Measurements from ENCODE around the gene ARHGDIB.
A peak's percentile ranks its signal among the peaks of the same experiment; 100 is the strongest.

Gene ARHGDIB

GRCh38 chr12:14961466-14962152 is at the start of gene ARHGDIB:
Gene ARHGDIB (minus strand): TSS chr12:14961601. CDS start chr12:14950712, 10,889 bp downstream.
- peak in 1 of 2 donors; percentile 98 for DNase-seq

GRCh38 chr12:15011162-15011561 is 49.8 kb upstream of the ARHGDIB start:
- DNase-seq: no peak

DNA sequence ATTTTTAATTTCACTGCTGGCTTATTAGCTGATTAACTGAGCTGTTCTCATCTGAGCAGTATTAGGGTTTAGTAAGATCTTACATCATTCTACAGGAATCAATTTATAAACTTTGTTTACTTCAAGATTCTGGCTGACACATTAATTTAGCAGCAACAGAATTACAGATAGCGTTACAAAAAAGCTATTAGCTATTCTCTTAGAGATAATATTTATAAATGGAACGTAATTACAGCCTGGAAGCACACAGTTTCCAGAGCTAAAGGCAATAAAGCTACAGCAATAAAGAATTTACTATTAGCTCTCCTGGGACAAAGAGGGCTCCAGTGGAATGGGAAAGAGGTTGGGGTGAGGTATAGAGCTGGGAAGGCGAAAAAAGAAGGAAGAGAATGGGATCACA is 46.1 kb upstream of the ARHGDIB start:
- no peak for DNase-seq

DNA sequence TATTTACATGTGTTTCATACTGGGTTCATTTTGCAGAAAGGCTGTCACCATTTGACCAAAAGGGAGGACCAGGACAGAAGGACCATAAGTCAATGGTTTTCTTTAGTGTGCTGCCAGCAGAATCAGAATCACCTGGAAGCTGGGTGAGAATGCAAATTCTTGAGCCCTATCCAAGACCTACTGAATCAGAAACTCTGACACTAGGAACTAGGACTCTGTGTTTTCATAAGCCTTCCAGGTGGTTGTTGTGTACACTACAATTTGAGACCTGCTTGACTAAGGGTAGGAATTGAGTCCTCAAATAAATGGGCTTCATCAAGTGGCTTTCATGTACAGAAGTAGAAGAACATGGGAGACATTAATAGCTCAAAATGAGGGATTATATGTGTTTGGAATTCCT is 43.7 kb upstream of the ARHGDIB start:
- no peak for DNase-seq

GRCh38 chr12:15004421-15004820 is 43.0 kb upstream of the ARHGDIB start:
- DNase-seq: no peak

- DNase-seq: no peak
These were observed 40.5 kb upstream of the ARHGDIB start for GRCh38 chr12:15001733-15002382.

GRCh38 chr12:15000575-15000974 is 39.2 kb upstream of the ARHGDIB start:
- DNase-seq: no peak

DNA sequence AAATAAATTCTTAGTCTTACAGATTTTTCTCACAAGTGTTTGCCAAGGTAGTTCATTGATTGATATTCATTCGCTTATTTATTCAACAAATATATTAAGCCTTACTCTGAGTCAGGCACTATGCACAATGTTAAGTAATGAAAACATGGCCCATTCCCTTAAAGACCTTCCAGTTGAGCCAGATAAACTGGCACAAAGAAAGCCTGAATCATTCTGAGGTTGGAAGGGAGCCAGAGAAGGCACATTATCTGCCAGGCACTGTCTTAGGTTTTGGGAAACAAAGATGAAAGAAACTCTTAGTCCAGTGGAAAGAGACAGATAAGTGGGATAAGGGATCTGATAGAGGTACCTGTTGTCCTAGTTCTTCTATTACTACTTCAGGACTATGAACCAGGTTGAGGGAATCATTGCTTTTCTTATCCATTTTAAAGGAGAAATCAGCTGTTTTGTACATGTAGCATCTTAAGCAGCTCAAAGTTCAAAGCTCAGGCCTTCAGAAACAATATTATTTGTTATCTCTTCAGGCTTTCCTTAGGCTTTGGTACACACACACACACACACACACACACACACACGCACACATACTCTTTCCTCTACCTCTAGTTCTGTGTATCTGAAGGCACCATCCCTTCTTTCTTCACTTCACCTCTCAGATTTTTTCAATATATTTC is 38.4 kb upstream of the ARHGDIB start:
- no peak for DNase-seq

GRCh38 chr12:14999021-14999694 is 37.8 kb upstream of the ARHGDIB start:
- no peak for DNase-seq

- no peak for DNase-seq
These were observed 36.6 kb upstream of the ARHGDIB start for GRCh38 chr12:14997998-14998397.

DNA sequence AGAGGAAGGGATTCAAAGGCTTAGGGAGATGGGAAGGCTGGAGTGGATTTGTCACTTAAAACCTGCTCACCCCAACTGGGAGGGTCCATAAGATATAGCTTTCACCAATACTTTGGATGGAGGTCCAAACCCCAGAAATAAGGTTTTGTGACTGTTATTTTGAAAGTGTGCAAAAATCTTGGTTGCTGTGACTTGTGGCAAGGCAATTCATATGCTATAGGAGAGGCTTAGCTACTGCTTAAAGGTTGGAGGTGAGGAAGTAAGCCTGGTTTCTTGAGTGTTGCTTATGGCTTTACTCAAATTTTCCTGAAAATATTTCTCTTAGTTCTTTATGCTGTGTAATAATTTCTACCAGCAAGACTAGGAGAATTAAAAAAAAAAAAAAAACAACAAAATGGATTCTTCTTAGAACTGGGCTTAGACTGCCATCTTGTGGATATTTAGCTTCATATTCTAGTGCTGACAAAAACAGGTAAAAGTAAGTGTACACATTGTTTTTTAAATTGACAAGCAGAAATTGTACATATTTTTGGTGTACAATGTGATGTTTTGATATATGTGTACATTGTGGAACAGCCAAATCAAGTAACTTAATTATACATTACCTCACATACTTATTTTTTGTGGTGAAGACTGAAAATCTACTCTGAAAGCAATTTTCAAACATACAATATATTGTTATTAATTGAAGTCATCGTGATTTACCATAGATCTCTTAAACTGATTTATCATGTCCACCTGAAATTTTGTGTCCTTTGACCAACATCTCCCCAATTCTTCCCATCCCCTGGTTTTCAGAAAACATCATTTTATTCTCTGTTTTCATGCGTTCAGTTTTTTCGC is 34.4 kb upstream of the ARHGDIB start:
- DNase-seq: peak in 1 of 2 donors; percentile 74

DNA sequence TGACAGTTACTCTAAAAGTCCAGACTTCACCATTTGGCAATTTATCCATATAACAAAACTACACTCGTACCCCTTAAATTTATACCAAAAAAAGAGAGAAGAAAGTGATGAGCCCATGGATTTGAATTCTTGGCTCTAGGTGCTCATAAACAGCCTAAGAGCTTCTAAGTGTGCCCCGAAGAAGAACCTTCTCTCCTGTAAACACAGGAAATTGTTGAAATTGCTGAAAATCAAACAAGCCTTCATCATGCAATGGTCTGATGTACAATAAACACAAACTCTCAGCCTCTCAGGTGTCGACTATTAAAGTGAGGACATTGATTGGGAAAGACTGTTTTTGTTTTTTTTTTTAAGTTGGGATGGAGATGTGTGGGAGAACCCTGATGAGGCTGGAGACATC is 33.2 kb upstream of the ARHGDIB start:
- no peak for DNase-seq

DNA sequence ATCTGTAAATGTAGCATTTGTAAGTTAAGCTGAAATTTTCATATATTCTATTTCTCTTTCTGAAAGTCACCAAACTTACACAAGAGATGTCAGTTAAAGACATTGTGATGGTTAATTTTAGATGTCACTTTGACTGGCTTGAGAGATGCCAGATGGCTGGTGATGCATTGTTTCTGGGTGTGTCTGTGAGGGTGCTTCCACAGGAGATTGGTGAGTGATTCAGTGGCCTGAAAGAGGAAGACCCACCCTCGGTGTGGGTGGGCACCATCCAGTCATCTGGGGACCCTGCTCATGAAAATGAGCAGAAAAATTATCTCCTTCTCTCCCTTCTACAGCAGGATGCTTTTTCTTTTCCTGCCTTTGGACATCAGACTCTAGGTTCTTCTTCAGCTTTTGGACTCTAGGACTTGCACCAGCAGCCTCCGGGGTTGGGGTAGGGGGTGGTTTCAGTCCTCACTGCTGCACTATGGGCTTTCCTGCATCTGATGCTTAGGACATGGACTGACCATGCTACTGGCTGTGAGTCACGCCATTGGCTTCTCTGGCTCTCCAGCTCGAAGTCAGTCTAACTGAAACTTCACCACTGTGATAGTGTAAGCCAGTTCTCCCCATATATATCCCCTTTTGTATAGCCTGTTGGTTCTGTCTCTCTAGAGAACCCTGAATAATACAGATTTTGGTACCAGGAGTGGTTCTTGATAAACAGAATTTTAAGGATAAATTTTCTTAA is 32.3 kb upstream of the ARHGDIB start:
- peak in 1 of 2 donors; percentile 83 for DNase-seq

DNA sequence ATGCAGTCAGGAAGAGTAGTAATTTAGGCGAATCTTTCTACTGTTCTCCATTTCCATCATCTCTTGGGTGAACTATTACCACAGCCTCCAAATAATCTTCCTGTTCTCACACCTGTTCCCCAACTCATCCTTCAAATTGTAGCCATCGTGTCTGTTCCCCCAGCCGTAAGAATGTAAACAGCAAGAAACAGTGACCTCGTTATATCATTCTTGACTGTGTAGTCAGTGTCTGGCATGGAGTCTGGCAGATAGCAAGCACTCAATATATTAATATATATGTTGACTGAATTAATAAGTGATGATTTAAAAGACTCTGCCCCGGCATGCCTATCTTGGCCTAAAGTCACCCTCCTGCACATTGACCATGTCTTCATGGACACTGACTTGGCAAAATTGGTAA is 31.7 kb upstream of the ARHGDIB start:
- DNase-seq: no peak

- no peak for DNase-seq
These were observed 31.3 kb upstream of the ARHGDIB start for GRCh38 chr12:14992673-14993072.

DNA sequence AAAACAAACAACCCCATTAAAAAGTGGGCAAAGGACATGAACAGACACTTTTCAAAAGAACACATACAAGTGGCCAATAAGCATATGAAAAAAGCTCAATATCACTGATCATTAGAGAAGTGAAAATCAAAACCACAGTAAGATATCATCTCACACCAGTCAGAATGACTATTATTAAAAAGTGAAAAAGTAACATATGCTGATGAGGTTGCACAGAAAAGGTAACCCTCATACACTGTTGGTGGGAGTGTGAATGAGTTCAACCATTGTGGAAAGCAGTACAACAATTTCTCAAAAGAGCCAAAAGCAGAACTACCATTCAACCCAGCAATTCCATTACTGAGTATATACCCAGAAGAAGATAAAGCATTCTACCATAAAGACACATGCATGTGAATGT is 29.7 kb upstream of the ARHGDIB start:
- no peak for DNase-seq

DNA sequence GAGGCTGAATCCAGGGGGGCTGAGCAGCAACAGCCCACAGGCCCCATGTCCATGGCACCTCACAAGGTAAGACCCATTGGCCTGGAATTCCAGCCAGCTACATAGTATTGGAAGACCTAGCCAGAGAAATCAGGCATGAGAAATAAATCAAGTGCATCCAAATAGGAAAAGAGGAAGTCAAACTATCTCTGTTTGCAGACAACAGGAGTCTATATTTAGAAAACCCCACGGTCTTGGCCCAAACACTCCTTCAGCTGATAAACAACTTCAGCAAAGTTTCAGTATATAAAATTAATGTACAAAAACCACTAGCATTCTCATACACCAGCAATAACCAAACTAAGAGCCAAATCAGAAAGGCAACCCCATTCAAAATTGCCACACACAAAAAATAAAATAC is 28.4 kb upstream of the ARHGDIB start:
- DNase-seq: peak in 1 of 2 donors; percentile 75

DNA sequence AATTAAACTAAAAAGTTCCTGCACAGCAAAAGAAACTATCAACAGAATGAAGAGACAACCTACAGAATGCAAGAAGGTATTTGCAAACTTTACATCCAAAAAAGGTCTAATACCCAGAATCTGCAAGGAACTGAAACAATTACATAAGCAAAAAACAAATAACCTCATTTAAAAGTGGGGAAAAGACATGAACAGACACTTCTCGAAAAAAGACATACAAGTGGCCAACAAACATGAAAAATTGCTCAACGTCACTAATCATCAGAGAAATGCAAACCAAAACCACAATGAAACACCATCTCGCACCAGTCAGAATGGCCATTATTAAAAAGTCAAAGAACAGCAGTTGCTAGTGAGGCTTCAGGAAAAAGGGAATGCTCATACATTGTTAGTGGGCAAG is 26.6 kb upstream of the ARHGDIB start:
- DNase-seq: no peak

DNA sequence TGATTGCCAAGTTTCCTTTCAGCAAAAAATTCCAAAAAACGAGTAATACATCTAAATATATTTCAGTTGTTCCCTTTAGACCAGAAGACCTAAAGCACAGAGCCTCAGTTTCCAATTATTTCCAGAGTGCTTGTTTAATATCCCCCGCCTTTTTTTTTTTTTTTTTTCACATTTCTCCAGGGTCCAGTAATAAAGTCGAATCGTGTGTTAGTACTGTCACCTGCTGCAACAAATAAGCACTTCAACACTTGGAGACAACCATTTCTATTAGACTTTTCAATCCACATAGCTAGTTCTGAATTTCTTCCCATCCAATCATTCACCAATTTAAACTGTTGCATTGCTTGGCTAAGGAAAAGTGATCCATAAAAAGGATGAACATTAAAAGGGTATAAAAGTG is 25.0 kb upstream of the ARHGDIB start:
- no peak for DNase-seq

DNA sequence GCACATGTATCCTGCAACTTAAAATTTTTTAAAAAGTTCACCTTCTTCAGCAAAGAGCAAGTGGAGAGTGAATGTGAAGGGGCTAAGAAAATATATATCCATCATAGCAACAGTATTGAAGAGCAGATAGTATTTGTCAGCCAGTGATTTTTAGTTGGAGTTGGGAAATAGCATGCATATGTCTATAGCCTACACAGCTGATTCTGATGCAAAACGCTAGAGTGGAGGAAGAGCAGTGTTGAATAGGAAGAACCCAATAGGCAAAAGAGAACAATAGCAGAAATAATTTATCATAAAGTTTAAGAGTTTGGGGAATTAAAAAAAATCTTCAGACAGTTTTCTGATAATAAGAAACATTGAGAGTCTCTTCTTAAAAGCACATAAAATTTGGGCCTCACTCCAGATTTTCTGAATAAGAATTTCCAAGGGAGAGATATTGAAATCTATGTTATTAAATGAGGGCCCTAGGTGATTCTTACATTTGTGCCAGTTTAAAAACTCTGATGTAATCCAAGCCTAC is 23.4 kb upstream of the ARHGDIB start:
- no peak for DNase-seq

DNA sequence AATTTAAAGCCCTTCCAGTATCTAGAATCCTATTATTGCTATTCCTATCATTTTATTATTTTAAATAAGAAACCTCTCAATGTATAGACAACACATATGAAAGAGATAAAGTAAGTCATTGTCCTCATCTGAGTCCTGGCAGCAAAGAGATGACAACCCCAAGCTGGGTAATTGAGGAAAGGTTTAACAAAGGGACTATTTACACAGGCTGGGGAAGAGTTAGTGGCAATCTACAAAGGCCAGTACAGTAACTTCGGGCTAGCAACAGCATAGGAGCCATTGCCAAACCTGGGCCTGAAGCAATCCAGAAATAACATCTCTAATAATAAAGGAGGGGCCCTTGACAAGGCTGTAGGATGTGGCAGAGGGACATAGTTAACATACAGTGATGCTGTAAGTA is 22.6 kb upstream of the ARHGDIB start:
- DNase-seq: no peak

DNA sequence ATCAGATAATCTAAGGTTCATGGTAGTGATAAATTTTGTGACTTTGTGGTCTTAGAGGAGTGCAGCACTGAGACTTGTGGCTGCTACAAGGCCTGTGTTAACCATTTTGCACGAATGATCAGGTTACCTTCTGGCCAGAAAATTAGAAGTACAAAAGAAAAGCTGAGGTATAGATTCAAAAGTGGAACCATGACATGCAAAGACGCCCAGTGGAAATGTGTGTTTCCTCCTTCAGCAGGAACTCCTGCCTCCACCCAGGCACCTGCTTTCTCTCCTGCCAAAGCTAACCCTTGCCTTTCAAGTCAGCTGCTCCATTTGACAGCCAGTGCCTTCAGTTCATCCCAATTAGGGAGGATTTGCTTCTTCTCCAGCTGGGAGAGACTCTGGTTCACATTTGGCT is 21.6 kb upstream of the ARHGDIB start:
- DNase-seq: peak in 1 of 2 donors; percentile 31

All from bone marrow (tissue), 2 donors.